SJCRH30 (cell line): ENCODE measurements around the gene DCAF11. TPM values are rescaled to one million over a fixed set of nuclear protein-coding genes. Genes with fewer than 3 reads are reported as not detected.

Experiments
- DNase-seq, 2 experiments: peaks; one replicate each; pipeline ENCODE4 v3.0.0-alpha.2; 2015 to 2020
- H3K27ac ChIP-seq: fragments of 250-450 bp; sonication (Bioruptor Pico); 2 replicates; pipeline ENCODE4 v1.5.1; 2020; ENCODE audit warnings: mild to moderate bottlenecking, moderate library complexity
- H3K27me3 ChIP-seq: fragments of 250-450 bp; sonication (Bioruptor Pico); 2 replicates; pipeline ENCODE4 v1.5.1; 2020; ENCODE audit warnings: mild to moderate bottlenecking, moderate library complexity
- H3K36me3 ChIP-seq: fragments of 250-450 bp; sonication (Bioruptor Pico); 2 replicates; pipeline ENCODE4 v1.5.1; 2020; ENCODE audit warnings: mild to moderate bottlenecking, moderate library complexity
- H3K4me1 ChIP-seq: fragments of 250-450 bp; sonication (Bioruptor Pico); 2 replicates; pipeline ENCODE4 v1.5.1; 2020; ENCODE audit warnings: mild to moderate bottlenecking, moderate library complexity
- H3K4me3 ChIP-seq: fragments of 250-450 bp; sonication (Bioruptor Pico); 2 replicates; pipeline ENCODE4 v1.5.1; 2020; ENCODE audit warnings: mild to moderate bottlenecking, moderate library complexity
- H3K9me3 ChIP-seq: fragments of 250-450 bp; sonication (Bioruptor Pico); replicated peaks from 2 replicates; pipeline ENCODE4 v1.5.1; 2020; ENCODE audit warnings: mild to moderate bottlenecking, moderate library complexity
- total RNA-seq: library from RNA; depleted of rRNA; stranded (reverse); fragments of >200 nt; shearing (Covaris generic); gene quantifications from 2 replicates; pipeline ENCODE4 v1.2.3, GENCODE V29; 2014

Gene DCAF11
- total RNA-seq, 1 experiment from 2014 or later = 82.0 TPM

GRCh38 chr14:24072881-24073877, 41.4 kb upstream of the DCAF11 start:
- no peaks in the 10 kb centered on the region for H3K9me3 ChIP-seq
- no peaks in the 10 kb centered on the region for H3K4me1 ChIP-seq
- no peak overlapping the region for H3K4me3 ChIP-seq
- no peaks in the 10 kb centered on the region for H3K36me3 ChIP-seq
- no peak for DNase-seq
- no peak overlapping the region for H3K27ac ChIP-seq
- H3K27me3 ChIP-seq = no peaks in the 10 kb centered on the region; the same call in 1 of the 2 replicates

GRCh38 chr14:24074625-24075484, 39.7 kb upstream of the DCAF11 start:
- Histone ChIP-seq H3K36me3 (no peaks in the 10 kb centered on the region), H3K27me3 (no peaks in the 10 kb centered on the region), H3K4me3 (no peak overlapping the region), H3K4me1 (no peaks in the 10 kb centered on the region), H3K9me3 (no peaks in the 10 kb centered on the region), H3K27ac (no peak overlapping the region)
- no peak for DNase-seq

GRCh38 chr14:24075485-24076301, 38.9 kb upstream of the DCAF11 start:
- H3K4me1 ChIP-seq = no peaks in the 10 kb centered on the region
- DNase-seq = no peak
- no peaks in the 10 kb centered on the region for H3K36me3 ChIP-seq
- no peak overlapping the region for H3K4me3 ChIP-seq
- no peak overlapping the region for H3K27ac ChIP-seq
- H3K9me3 ChIP-seq = no peaks in the 10 kb centered on the region
- 0 out of 2 replicates have a peak, but pooled peaks cover under 1% of the 10 kb centered on the region for H3K27me3 ChIP-seq

- H3K27ac ChIP-seq = no peak overlapping the region
- no peak for DNase-seq
- no peaks in the 10 kb centered on the region for H3K9me3 ChIP-seq
- H3K36me3 ChIP-seq = no peaks in the 10 kb centered on the region
- H3K27me3 ChIP-seq = 0 out of 2 replicates have a peak, but pooled peaks cover 2% of the 10 kb centered on the region
- H3K4me3 ChIP-seq = no peak overlapping the region
- no peaks in the 10 kb centered on the region for H3K4me1 ChIP-seq
These were observed 38.3 kb upstream of the DCAF11 start for GRCh38 chr14:24076302-24076601.

GRCh38 chr14:24077086-24077485, 37.5 kb upstream of the DCAF11 start:
- Histone ChIP-seq H3K36me3 (no peaks in the 10 kb centered on the region), H3K4me1 (no peaks in the 10 kb centered on the region), H3K4me3 (no peak overlapping the region), H3K9me3 (no peaks in the 10 kb centered on the region), H3K27ac (no peak overlapping the region), H3K27me3 (0 out of 2 replicates have a peak, but pooled peaks cover 2% of the 10 kb centered on the region)
- no peak for DNase-seq

GRCh38 chr14:24078146-24078545, 36.4 kb upstream of the DCAF11 start:
- H3K27me3 ChIP-seq = 0 out of 2 replicates have a peak, but pooled peaks cover 2% of the 10 kb centered on the region
- no peaks in the 10 kb centered on the region for H3K9me3 ChIP-seq
- H3K4me1 ChIP-seq = no peaks in the 10 kb centered on the region
- H3K4me3 ChIP-seq = no peak overlapping the region
- no peak for DNase-seq
- H3K36me3 ChIP-seq = no peaks in the 10 kb centered on the region
- H3K27ac ChIP-seq = no peak overlapping the region

- no peak overlapping the region for H3K4me3 ChIP-seq
- no peaks in the 10 kb centered on the region for H3K9me3 ChIP-seq
- DNase-seq = peak in 1 of 2 experiments; percentile 25
- H3K27ac ChIP-seq = no peak overlapping the region
- H3K4me1 ChIP-seq = no peaks in the 10 kb centered on the region; the same call in 1 of the 2 replicates
- H3K27me3 ChIP-seq = 0 out of 2 replicates have a peak, but pooled peaks cover 2% of the 10 kb centered on the region
- no peaks in the 10 kb centered on the region for H3K36me3 ChIP-seq
These were observed 35.0 kb upstream of the DCAF11 start for GRCh38 chr14:24079491-24080141.

GRCh38 chr14:24080142-24080530, 34.4 kb upstream of the DCAF11 start:
- H3K4me3 ChIP-seq = no peak overlapping the region
- no peaks in the 10 kb centered on the region for H3K36me3 ChIP-seq
- no peak overlapping the region for H3K27ac ChIP-seq
- no peaks in the 10 kb centered on the region; the same call in 1 of the 2 replicates for H3K4me1 ChIP-seq
- no peak for DNase-seq
- H3K27me3 ChIP-seq = 0 out of 2 replicates have a peak, but pooled peaks cover 2% of the 10 kb centered on the region
- no peaks in the 10 kb centered on the region for H3K9me3 ChIP-seq

GRCh38 chr14:24080888-24081738, 33.5 kb upstream of the DCAF11 start:
- Histone ChIP-seq H3K36me3 (no peaks in the 10 kb centered on the region), H3K4me3 (peak overlapping the region; percentile 50), H3K27ac (no peak overlapping the region), H3K27me3 (0 out of 2 replicates have a peak, but pooled peaks cover 2% of the 10 kb centered on the region), H3K9me3 (no peaks in the 10 kb centered on the region), H3K4me1 (no peaks in the 10 kb centered on the region; the same call in 1 of the 2 replicates)
- no peak for DNase-seq

- H3K27ac ChIP-seq = no peak overlapping the region
- no peak for DNase-seq
- H3K9me3 ChIP-seq = no peaks in the 10 kb centered on the region
- 0 out of 2 replicates have a peak, but pooled peaks cover 2% of the 10 kb centered on the region for H3K27me3 ChIP-seq
- H3K36me3 ChIP-seq = no peaks in the 10 kb centered on the region
- peaks cover 2% of the 10 kb centered on the region; the same call in 1 of the 2 replicates for H3K4me1 ChIP-seq
- H3K4me3 ChIP-seq = no peak overlapping the region
These were observed 32.8 kb upstream of the DCAF11 start for GRCh38 chr14:24081739-24082211.

- peaks cover 8% of the 10 kb centered on the region; the same call in 1 of the 2 replicates for H3K4me1 ChIP-seq
- H3K4me3 ChIP-seq = no peak overlapping the region
- DNase-seq = no peak
- no peaks in the 10 kb centered on the region for H3K9me3 ChIP-seq
- no peaks in the 10 kb centered on the region for H3K36me3 ChIP-seq
- H3K27me3 ChIP-seq = 0 out of 2 replicates have a peak, but pooled peaks cover 2% of the 10 kb centered on the region
- no peak overlapping the region for H3K27ac ChIP-seq
These were observed 32.0 kb upstream of the DCAF11 start for GRCh38 chr14:24082411-24083080.

GRCh38 chr14:24083462-24083861, 31.1 kb upstream of the DCAF11 start:
- peaks cover 8% of the 10 kb centered on the region; the same call in 1 of the 2 replicates for H3K4me1 ChIP-seq
- no peaks in the 10 kb centered on the region for H3K9me3 ChIP-seq
- H3K36me3 ChIP-seq = no peaks in the 10 kb centered on the region
- 0 out of 2 replicates have a peak, but pooled peaks cover 2% of the 10 kb centered on the region for H3K27me3 ChIP-seq
- DNase-seq = no peak
- no peak overlapping the region for H3K4me3 ChIP-seq
- H3K27ac ChIP-seq = no peak overlapping the region
